Stimulated activated CD8-positive, alpha-beta memory T cell treated with anti-CD3 and anti-CD28 coated beads, Interleukin-4, amount 100 ng/mL, for 4 hours (primary cell): Measurements from ENCODE around the gene MAST4.
"Not testable (repeated sequence)": the region's sequence is repeated elsewhere in the genome, so short reads cannot be mapped to it uniquely, and the experiment has no call there.

Source experiments
- DNase-seq, 2 donors: peaks; one replicate each; pipeline ENCODE4 v3.0.0-alpha.2; 2020; ENCODE audit warnings: low read depth in 2 of 2, low spot score in 1 of 2

Gene MAST4

DNA sequence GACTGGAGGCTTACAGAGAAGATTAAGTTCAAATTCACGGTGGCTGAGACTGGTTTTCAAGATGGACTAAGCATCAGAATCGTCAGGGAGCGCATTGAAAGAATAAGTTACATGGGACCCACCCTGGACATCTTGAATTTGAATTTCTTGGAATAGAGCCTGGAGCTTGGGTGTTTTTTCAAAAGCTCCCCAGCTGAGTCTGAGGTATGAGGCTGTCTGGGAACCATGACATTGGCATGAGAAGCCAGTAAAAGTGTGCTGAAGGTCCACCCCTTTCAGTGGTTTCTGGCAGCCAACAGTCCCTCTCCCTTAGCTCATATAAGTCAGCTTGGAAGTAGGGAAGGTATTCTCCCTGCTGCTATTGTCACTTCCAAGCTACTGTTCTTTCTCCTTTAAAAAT is 97.8 kb downstream of the MAST4 start:
- no peak for DNase-seq

DNA sequence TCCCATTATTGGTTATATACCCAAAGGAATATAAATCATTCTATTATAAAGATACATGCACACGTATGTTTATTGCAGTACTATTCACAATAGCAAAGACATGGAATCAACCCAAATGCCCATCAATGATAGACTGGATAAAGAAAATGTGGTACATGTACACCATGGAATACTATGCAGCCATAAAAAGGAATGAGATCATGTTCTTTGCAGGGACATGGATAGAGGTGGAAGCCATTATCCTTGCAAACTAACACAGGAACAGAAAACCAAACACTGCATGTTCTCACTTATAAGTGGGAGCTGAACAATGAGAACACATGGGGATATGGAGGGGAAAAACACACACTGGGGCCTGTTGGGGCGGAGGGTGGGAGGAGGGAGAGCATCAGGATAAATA is 99.6 kb downstream of the MAST4 start:
- not testable (repeated sequence) for DNase-seq

GRCh38 chr5:66697796-66698564 is 101.8 kb downstream of the MAST4 start:
- no peak for DNase-seq

GRCh38 chr5:66701244-66701643 is 105.1 kb downstream of the MAST4 start:
- DNase-seq: no peak

- DNase-seq: no peak
Observed at GRCh38 chr5:66702426-66702825, 106.2 kb downstream of the MAST4 start.

DNA sequence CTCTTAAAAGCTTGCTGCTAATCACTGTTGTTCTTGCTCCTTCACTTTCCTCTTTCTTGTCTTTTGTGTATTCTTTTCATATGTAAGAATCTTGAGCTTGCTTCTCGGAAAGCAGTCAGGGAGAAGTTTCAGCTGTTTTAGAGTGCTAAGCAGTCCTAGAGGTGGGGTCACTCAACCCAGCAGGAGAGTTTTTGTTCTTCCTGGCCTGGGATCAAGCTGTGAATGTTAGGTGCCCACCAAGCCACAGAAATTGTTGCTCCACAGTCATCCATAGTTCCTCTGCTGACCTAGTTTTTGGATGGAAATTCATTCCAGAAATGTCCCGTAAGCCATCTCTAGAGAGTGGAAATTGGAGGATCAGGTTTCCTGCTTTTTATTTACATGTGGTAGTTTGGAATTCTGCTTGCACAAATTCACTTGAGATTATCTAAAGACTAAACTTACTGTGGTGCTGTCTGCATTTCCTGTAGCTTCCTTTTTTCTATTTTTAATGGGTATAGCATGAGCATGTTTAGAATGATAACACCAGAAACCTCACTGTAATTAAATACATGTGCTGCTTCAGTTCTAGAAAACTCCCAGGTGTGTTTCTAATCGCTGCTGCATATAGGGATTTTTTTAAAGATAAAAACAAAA is 108.7 kb downstream of the MAST4 start:
- no peak for DNase-seq

- DNase-seq: no peak
Observed at GRCh38 chr5:66708368-66708767, 112.2 kb downstream of the MAST4 start.

GRCh38 chr5:66710557-66711088 is 114.4 kb downstream of the MAST4 start:
- no peak for DNase-seq

- no peak for DNase-seq
Observed at GRCh38 chr5:66713998-66714397, 117.8 kb downstream of the MAST4 start.

- DNase-seq: no peak
Observed at GRCh38 chr5:66717455-66718373, 121.5 kb downstream of the MAST4 start.

DNA sequence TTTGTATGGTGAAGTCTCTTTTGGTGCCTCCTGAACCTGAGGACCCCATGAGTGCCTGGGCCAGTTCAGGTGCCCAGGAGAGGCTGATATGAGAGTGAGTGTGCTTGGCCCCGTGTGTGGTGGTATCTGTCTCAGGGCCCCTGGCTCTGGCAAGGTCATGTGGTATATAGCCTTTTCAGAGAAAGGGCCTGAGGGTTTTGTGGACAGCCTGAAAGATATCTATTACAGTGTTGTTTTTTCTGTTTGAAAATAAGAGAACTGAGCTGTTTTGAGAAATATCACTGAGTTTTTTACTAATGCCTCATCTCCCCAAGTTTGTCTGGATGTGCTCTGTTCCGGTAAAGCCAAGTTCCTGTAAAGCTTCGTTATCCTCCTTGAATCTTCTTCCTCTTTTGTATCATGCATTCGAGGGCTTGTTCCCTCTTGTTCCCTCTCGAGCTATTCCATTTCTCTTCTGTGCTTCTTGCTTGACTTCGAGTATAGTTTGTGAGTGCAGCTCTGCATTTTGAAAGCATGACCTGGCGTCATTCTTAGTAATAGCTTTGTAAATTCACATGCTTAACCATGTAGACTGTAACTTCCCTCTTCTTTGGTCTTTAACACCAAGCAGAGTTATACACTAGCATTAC is 122.3 kb downstream of the MAST4 start:
- no peak for DNase-seq

DNA sequence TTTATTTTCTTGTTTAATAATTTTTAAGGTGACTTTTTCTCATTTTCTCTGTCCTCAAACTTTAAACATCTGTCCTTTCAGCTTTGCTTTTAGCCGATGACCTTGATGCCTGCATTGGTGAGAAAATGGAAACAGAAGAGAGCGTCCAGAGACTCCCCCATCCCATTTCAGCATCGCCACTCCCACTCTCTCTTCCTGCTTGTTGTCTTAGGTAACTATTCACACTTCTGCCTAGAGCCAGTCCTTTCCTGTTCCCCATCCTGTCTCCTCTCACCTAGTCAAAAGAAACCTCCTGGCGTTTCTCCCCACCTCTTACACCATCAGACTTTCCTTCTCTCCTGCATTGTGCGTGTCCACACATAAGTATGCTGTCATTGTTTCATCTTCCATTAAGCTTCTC is 124.6 kb downstream of the MAST4 start:
- no peak for DNase-seq

DNA sequence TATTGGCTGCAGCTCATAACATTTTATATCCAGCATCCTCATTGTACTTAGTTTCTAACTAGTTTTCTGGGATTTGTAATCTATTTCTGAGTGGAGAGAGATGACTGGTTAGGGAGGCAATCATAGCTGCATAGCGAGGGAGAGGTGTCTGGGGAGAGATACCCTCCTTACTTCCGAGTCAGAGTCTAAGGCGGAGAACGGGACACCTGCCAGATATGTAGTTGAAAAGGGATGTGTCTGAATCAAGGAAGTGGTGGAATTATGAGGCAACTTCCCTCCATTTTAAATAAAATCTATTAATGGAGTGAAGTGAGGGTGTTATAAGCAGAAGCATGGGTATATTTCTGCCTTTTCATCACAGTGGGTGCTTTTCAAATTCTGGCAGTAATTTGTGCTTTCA is 126.5 kb downstream of the MAST4 start:
- DNase-seq: no peak

DNA sequence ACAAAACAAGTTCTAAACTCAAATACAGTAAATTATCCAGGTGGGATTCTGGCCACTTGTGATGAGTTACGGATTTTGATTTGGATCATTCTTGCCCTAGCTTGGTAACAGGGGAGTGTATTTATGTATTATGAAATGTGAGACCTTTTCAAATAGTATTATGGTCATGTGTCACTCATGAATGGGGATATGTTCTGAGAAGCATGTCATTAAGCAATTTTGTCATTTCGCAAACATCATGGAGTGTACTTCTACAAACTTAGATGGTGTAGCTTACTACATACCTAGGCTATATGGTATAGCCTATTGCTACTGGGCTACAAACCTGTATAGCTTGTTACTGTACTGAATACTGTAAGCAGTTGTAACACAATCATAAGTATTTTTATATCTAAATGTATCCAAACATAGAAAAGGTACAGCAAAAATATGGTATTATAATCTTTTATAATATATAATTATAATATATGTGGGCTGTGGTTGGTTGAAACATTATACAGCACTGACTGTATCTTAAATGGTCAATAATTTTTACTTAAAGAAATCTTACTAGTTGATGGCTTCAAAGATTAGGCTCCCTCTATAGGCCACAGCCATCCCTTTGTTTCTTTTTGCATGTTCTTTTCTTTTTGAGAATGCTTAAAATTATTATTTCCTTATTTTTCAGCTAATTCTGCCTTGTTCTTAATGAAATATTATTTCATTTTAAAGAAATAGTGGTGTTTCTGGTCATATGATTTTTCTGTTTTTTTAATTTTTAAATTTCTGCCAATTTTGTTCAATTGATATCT is 128.4 kb downstream of the MAST4 start:
- no peak for DNase-seq

- DNase-seq: no peak
Observed at GRCh38 chr5:66727630-66728029, 131.4 kb downstream of the MAST4 start.

DNA sequence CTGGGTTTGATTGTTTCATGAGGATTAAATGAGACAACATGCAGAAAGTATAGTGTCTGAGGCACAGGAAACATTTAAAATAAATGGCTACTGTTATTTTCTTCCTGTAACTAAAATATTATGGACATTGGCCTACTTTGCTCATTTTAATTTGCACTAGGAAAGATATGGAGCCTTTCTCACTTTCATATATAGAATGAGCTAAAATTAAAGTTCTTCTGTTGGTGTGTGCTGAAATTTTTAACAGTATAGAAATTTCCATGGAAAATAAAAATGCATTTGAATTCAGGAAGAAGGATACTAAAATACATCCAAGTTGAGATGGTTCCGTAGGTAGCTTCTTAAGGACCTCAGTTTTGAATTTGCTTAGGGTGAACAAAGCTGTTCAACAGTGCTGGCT is 131.9 kb downstream of the MAST4 start:
- DNase-seq: no peak

GRCh38 chr5:66737096-66737495 is 140.9 kb downstream of the MAST4 start:
- no peak for DNase-seq

DNA sequence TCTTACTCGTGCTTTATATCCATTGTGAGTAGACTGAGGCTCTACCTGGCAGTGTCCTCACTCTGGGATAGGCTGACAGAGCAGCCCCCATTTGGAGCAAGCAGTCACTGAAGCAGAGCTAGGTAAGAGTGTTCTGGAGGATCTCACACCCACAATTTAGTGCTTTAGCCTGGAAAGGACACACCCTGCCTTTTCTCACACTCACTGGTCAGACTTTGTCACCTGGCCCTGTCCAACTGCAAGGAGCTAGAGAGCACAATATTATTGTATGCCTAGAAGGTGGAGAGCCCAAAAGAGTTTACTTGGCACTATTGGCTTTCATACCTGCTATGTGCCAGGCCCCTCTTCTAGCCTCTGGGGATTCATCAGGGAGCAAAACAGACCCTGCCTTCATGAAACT is 141.9 kb downstream of the MAST4 start:
- no peak for DNase-seq

DNA sequence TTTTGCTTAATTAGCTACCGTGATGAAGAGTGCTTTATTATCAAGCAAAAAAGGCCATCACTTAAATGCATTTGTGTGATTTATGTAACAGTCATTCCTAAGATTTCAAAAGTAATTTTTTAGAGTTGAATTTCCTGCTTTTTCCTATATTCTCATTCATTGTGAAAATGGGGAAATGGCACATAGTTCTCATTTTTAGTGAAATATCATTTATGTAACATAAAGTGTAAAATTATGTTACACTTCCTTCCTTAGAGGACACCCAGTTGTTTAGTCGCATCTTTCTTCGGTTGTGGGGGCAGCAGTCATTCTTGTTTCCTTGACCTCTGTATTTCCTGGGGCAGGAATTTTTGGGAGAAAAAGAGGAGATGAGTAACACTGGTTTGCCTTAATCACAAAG is 142.8 kb downstream of the MAST4 start:
- no peak for DNase-seq

DNA sequence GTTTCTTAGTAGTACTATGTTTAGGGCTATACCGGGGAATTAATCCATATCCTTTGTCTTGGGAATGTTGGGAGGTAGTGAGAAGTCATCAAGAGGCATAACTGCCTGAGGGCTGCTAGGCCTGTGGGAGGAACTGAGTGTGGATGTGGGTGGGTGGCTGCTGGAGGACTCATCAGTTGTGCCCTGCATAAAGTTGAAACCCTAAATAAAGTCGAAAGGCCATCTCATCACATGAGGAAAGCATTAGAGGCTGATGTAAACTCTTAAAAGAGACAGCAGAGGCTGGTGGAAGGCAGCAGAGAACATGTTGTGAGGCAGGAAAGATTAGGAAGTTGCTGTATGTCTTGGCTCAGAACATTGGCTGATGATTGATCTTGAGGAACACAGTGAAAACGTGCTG is 143.8 kb downstream of the MAST4 start:
- no peak for DNase-seq
